Activated CD4-positive, alpha-beta T cell treated with anti-CD3 and anti-CD28 coated beads, Interleukin-2, amount 10 ng/mL, durations not matched to agents 7 days and 5 days (primary cell): Measurements from ENCODE around the gene SLC2A4. TPM values are rescaled to one million over a fixed set of nuclear protein-coding genes. Genes with fewer than 3 reads are reported as not detected.
A peak's percentile ranks its signal among the peaks of the same experiment; 100 is the strongest.

ENCODE experiments used
- CTCF ChIA-PET: fragments of 350-600 bp; sonication (Branson Sonifier 250); formaldehyde crosslinking; loops from one replicate; lab custom pipeline; 2021; ENCODE audit warnings: antibody characterized with exemption; lab: Charles Lee
- POLR2A ChIA-PET: fragments of 350-600 bp; sonication (Branson Sonifier 250); formaldehyde crosslinking; loops from one replicate; lab custom pipeline; 2021; ENCODE audit warnings: antibody characterized with exemption; lab: Charles Lee
- DNase-seq: peaks from one replicate; pipeline ENCODE4 v3.0.0-alpha.2; 2020
- H3K27ac Mint-ChIP-seq: one replicate; pipeline ENCODE4 v1.8.0; 2021; ENCODE audit warnings: mild to moderate bottlenecking, moderate library complexity, mixed read lengths
- H3K27me3 Mint-ChIP-seq: one replicate; pipeline ENCODE4 v1.8.0; 2021; ENCODE audit warnings: mixed read lengths
- H3K36me3 Mint-ChIP-seq: one replicate; pipeline ENCODE4 v1.8.0; 2021; ENCODE audit warnings: low read depth, mixed read lengths
- H3K4me1 Mint-ChIP-seq: one replicate; pipeline ENCODE4 v1.8.0; 2021; ENCODE audit warnings: mixed read lengths
- H3K4me3 Mint-ChIP-seq: one replicate; pipeline ENCODE4 v1.8.0; 2021; ENCODE audit warnings: mild to moderate bottlenecking, moderate library complexity, mixed read lengths
- H3K9me3 Mint-ChIP-seq: one replicate; pipeline ENCODE4 v1.8.0; 2021; ENCODE audit warnings: mixed read lengths
- total RNA-seq, 2 experiments: library from RNA; stranded (reverse); gene quantifications; one replicate each; pipeline ENCODE4 v1.2.3, GENCODE V29; 2021

Gene SLC2A4
- total RNA-seq, 2 experiments from 2014 or later = not detected

DNA sequence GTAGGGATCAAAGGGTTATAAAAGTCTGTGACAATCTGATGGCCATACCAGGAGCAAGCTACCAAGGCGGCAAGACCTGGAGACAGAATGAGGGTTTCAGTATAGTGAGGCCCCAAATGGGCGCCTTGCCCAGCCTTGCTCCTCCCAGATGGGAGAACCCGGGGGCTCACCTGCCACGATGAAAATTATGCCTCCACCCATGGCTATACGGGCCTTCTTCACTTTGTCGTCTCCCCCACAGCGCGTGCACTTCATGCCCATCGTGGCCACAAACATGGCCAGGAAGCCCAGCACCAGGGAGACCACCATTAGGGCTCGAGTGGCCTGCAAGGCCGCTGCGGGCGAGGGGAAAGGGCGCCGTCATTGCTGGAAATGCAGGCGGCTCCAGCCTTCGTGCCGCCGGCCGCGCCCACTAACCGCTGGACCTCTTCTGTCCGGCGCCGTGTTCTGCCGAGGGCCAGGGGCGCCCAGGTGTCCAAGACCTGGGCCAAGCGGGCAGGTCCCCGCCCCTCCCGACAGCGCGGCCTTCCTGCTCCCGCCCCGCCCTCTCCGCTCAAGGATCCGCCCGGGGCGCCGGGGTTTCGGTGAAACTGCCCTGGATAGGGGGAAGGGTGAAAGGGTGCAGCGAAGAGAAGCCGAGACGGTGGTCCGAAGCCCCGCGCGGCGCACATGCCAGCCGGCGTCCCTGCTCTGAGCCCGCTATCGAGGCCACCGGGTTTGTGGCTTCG, 20.7 kb upstream of the SLC2A4 start:
- DNase-seq = peak; percentile 39
- peaks cover 13% of the 10 kb centered on the region for H3K36me3 Mint-ChIP-seq
- ChIA-PET POLR2A (no interaction called here), CTCF (no interaction called here)
- peak overlapping the region; percentile 31 for H3K27ac Mint-ChIP-seq
- peaks cover 33% of the 10 kb centered on the region for H3K4me1 Mint-ChIP-seq
- H3K27me3 Mint-ChIP-seq = peaks cover 27% of the 10 kb centered on the region
- H3K9me3 Mint-ChIP-seq = no peaks in the 10 kb centered on the region
- peak overlapping the region; percentile 41 for H3K4me3 Mint-ChIP-seq

DNA sequence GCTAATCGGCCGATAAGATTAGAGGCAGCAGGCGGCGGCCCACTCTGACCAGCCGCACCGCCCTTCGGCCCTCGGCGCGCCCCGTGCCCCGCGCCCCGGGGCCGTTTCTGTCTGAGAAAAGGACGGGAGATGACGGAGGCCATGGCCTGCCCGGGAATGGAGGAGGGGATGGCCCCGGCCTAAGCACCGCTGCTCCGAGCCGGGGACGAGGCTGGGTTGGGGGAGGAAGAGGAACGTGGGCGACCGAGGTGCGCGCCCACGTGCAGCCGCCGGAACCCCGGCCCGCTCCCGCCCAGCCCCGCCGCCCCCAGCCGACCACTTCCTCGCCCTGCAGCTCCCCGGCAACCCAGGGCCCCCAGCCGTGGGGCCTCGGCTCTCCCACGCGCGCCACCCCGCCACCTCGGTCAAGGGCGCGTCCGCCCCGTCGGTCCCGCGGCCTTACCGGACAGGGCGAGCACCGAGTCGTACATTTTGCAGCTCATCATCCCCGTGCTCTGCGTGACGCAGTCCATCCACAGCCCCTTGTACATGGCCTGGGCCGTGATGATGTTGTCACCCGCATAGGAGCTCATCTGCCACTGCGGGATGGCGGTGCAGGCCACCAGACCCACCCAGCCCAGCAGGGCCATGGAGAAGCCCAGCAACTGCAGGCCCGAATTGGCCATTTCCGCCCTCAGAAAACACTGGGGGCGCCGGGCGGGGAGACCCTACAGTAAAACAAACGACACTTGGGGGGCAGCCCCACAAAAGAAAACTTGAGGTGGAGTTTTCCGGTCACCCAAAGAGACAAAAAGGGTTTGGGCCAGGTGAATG, 19.9 kb upstream of the SLC2A4 start:
- H3K36me3 Mint-ChIP-seq = peaks cover 9% of the 10 kb centered on the region
- peak overlapping the region; percentile 49 for H3K4me3 Mint-ChIP-seq
- H3K9me3 Mint-ChIP-seq = no peaks in the 10 kb centered on the region
- no peak for DNase-seq
- H3K27ac Mint-ChIP-seq = no peak overlapping the region
- POLR2A ChIA-PET = interaction anchor here (0.5 kb wide), 1 partner anchor 88 kb away, joined by 4 read pairs; no protein-coding TSS in a partner anchor
- H3K4me1 Mint-ChIP-seq = peaks cover 29% of the 10 kb centered on the region
- H3K27me3 Mint-ChIP-seq = peaks cover 30% of the 10 kb centered on the region
- CTCF ChIA-PET = no interaction called here

DNA sequence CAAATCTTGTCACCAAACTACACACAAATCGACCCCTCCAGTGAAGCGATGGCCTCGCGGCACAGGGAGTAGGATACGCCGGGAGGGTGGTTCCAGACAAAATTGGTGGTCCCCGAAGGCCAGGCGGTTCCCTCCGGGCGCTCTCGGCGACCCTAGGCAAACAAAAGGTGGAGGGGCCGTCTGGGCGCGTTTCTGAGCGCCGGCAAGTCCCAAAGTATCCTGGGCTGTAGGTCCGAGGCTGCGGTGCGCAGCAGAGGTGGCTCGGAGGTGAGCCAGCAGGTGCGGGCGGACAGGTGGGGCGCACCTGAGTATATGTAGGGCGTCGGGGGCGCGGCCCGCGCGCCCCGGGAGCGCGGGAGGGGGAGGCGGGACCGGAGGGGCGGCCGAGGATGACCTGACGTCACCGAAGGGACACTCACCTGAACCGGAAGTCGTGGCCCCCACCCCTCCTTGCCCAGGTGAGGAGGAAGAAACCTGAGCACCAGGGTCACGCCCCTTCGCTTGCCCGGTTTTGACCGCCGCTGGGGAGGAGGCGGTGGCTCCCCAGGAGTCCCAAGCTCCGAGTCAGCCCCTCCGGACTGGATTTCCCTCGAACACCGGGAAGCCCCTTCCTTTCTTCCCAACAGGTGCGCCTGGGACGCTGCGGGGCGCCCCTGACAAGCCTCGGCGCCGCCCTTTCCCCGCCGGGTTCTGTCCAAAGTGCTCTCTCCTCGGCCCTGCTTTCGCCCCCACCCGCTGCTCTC, 19.2 kb upstream of the SLC2A4 start, which contains the start of gene CLDN7:
CLDN7 (minus strand) TSS at position 287 of the 743 bp plus-strand sequence. CDS start 435 bp downstream, outside the sequence.
- Mint-ChIP-seq H3K27me3 (peaks cover 33% of the 10 kb centered on the region), H3K4me3 (peak within 1 kb of the TSS; percentile 58), H3K36me3 (peaks cover 6% of the 10 kb centered on the region), H3K9me3 (no peaks in the 10 kb centered on the region), H3K4me1 (peaks cover 26% of the 10 kb centered on the region), H3K27ac (peak within 1 kb of the TSS; percentile 64)
- ChIA-PET CTCF (no interaction called here), POLR2A (interaction anchor here (0.5 kb wide), 1 partner anchor 87 kb away, joined by 4 read pairs; no protein-coding TSS in a partner anchor)
- DNase-seq = no peak

- ChIA-PET POLR2A (no interaction called here), CTCF (interaction anchor here (0.6 kb wide), 1 partner anchor 35 kb away, joined by 6 read pairs; no protein-coding TSS in a partner anchor)
- Mint-ChIP-seq H3K4me3 (peak overlapping the region; percentile 58), H3K4me1 (peaks cover 26% of the 10 kb centered on the region), H3K27me3 (peaks cover 33% of the 10 kb centered on the region), H3K27ac (peak overlapping the region; percentile 66), H3K36me3 (peaks cover 6% of the 10 kb centered on the region), H3K9me3 (no peaks in the 10 kb centered on the region)
- no peak for DNase-seq
These were observed 18.4 kb upstream of the SLC2A4 start for GRCh38 chr17:7262935-7263800.

DNA sequence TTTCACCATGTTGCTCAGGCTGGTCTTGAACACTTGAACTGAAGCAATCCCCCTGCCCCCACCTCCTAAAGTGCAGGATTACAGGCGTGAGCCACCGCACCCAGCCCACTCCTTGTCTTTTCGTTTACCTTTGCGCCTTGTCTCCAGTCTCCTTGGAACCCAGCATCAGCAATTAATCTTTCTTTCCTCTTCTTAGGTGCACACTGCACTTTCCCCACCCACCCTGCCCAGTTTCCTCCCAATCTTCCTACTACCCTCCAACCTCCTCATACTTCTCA, 17.8 kb upstream of the SLC2A4 start:
- ChIA-PET CTCF (interaction anchor here (0.6 to 1.3 kb wide), 2 partner anchors 22 to 34 kb away, joined by 3 to 6 read pairs; no protein-coding TSS in a partner anchor), POLR2A (no interaction called here)
- Mint-ChIP-seq H3K9me3 (no peaks in the 10 kb centered on the region), H3K27ac (no peak overlapping the region), H3K4me3 (peak overlapping the region; percentile 58), H3K36me3 (peaks cover 4% of the 10 kb centered on the region), H3K27me3 (peaks cover 33% of the 10 kb centered on the region), H3K4me1 (peaks cover 26% of the 10 kb centered on the region)
- DNase-seq = no peak

- H3K36me3 Mint-ChIP-seq = no peaks in the 10 kb centered on the region
- POLR2A ChIA-PET = interaction anchor here (0.7 kb wide), 1 partner anchor 448 kb away, joined by 4 read pairs; no protein-coding TSS in a partner anchor
These were observed 14.7 kb upstream of the SLC2A4 start for GRCh38 chr17:7266784-7267183.

GRCh38 chr17:7279448-7279847, 2.1 kb upstream of the SLC2A4 start:
- no peak overlapping the region for H3K27ac Mint-ChIP-seq
- DNase-seq = no peak
- H3K36me3 Mint-ChIP-seq = no peaks in the 10 kb centered on the region
- ChIA-PET CTCF (interaction anchor here (1.2 kb wide), 1 partner anchor 13 kb away, joined by 3 read pairs; no protein-coding TSS in a partner anchor), POLR2A (no interaction called here)
- H3K27me3 Mint-ChIP-seq = peaks cover 18% of the 10 kb centered on the region
- H3K4me1 Mint-ChIP-seq = peaks cover 19% of the 10 kb centered on the region
- no peak overlapping the region for H3K4me3 Mint-ChIP-seq
- H3K9me3 Mint-ChIP-seq = no peaks in the 10 kb centered on the region

More at GRCh38 chr17:7266784-7267183, 14.7 kb upstream of the SLC2A4 start:
- Mint-ChIP-seq H3K4me3 (no peak overlapping the region), H3K27me3 (peaks cover 38% of the 10 kb centered on the region), H3K9me3 (no peaks in the 10 kb centered on the region), H3K4me1 (peaks cover 19% of the 10 kb centered on the region), H3K27ac (no peak overlapping the region)
- CTCF ChIA-PET = interaction anchor here (0.6 to 1.3 kb wide), 3 partner anchors 10 to 147 kb away, joined by 3 to 4 read pairs (median 4); no protein-coding TSS in a partner anchor
- DNase-seq = no peak

DNA sequence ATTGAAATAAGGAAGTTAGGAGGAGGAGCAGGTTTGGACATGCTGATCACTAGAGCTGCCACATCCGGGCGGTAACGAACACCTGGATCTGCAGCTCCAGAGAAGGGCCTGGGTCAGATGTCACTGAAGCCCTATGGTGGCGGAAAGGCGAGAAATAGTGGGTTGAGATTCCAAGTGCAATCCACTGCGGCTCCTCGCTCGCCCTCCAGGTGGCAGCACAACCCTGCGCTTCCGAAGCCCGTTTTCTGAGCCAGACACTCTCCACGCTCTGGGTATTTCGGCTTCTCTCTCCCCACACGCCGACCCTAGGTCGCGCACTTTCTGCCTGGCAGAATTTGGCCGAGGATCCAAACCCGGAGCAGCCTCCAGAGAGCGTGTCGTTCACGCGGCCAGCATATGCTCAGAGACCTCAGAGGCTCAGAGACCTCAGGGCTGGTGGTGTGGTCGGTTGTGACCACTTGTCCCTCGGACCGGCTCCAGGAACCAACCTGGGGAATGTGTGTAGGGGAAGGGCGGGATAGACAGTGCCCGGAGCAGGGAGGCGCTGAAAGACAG, 922 bp upstream of the SLC2A4 start:
- ChIA-PET POLR2A (no interaction called here), CTCF (interaction anchor here (1.8 to 2.6 kb wide), 2 partner anchors 13 to 16 kb away, joined by 4 to 20 read pairs; no protein-coding TSS in a partner anchor)
- H3K4me1 Mint-ChIP-seq = peaks cover 19% of the 10 kb centered on the region
- no peaks in the 10 kb centered on the region for H3K36me3 Mint-ChIP-seq
- H3K27me3 Mint-ChIP-seq = peaks cover 20% of the 10 kb centered on the region
- H3K4me3 Mint-ChIP-seq = peak overlapping the region; percentile 57
- peak; percentile 86 for DNase-seq
- H3K27ac Mint-ChIP-seq = no peak overlapping the region
- no peaks in the 10 kb centered on the region for H3K9me3 Mint-ChIP-seq

GRCh38 chr17:7281953-7282751, 634 bp downstream of the SLC2A4 start:
- Mint-ChIP-seq H3K36me3 (no peaks in the 10 kb centered on the region), H3K27ac (no peak overlapping the region), H3K9me3 (no peaks in the 10 kb centered on the region), H3K27me3 (peaks cover 32% of the 10 kb centered on the region), H3K4me3 (peak overlapping the region; percentile 52), H3K4me1 (peaks cover 19% of the 10 kb centered on the region)
- POLR2A ChIA-PET = no interaction called here
- CTCF ChIA-PET = interaction anchor here (0.6 to 2.6 kb wide), 10 partner anchors 9 to 1297 kb away, joined by 3 to 20 read pairs (median 4); partner anchors contain the start of genes ACADVL, DLG4 and TMEM102
- no peak for DNase-seq

- peaks cover 39% of the 10 kb centered on the region for H3K27me3 Mint-ChIP-seq
- no peak overlapping the region for H3K27ac Mint-ChIP-seq
- no peaks in the 10 kb centered on the region for H3K36me3 Mint-ChIP-seq
- H3K4me1 Mint-ChIP-seq = peaks cover 19% of the 10 kb centered on the region
- CTCF ChIA-PET = interaction anchor here (0.6 to 2.6 kb wide), 10 partner anchors 9 to 1297 kb away, joined by 3 to 20 read pairs (median 4); partner anchors contain the start of genes ACADVL, DLG4, TMEM102 and WRAP53
- H3K4me3 Mint-ChIP-seq = no peak overlapping the region
- no peaks in the 10 kb centered on the region for H3K9me3 Mint-ChIP-seq
- DNase-seq = no peak
- POLR2A ChIA-PET = no interaction called here
These were observed 1.3 kb downstream of the SLC2A4 start for GRCh38 chr17:7282752-7283321.
